8988T (cell line): Measurements from ENCODE around the gene SEC23A.
"Not testable (repeated sequence)": the region's sequence is repeated elsewhere in the genome, so short reads cannot be mapped to it uniquely, and the experiment has no call there.

Source experiments
- DNase-seq: peaks from one replicate; pipeline ENCODE4 v3.0.0; 2011

SEC23A gene

GRCh38 chr14:39090548-39091111 lies 12.4 kb downstream of the SEC23A start:
- no peak for DNase-seq

- no peak for DNase-seq
Measured at GRCh38 chr14:39087493-39087892, 15.5 kb downstream of the SEC23A start.

- no peak for DNase-seq
Measured at GRCh38 chr14:39085933-39086332, 17.1 kb downstream of the SEC23A start.

GRCh38 chr14:39083127-39083526 lies 19.9 kb downstream of the SEC23A start:
- no peak for DNase-seq

- no peak for DNase-seq
Measured at GRCh38 chr14:39080886-39081285, 22.1 kb downstream of the SEC23A start.

GRCh38 chr14:39071096-39071495 lies 31.9 kb downstream of the SEC23A start:
- DNase-seq = no peak

- no peak for DNase-seq
Measured at GRCh38 chr14:39069923-39070322, 33.1 kb downstream of the SEC23A start.

GRCh38 chr14:39069169-39069805 lies 33.7 kb downstream of the SEC23A start:
- DNase-seq = not testable (repeated sequence)

- no peak for DNase-seq
Measured at GRCh38 chr14:39060818-39061437, 42.1 kb downstream of the SEC23A start.

GRCh38 chr14:39055786-39056474 lies 47.1 kb downstream of the SEC23A start:
- no peak for DNase-seq

- DNase-seq = not testable (repeated sequence)
Measured at GRCh38 chr14:39052869-39053454, 50.1 kb downstream of the SEC23A start.

GRCh38 chr14:39050389-39050788 lies 52.6 kb downstream of the SEC23A start:
- DNase-seq = no peak

- DNase-seq = not testable (repeated sequence)
Measured at GRCh38 chr14:39045889-39046288, 57.1 kb downstream of the SEC23A start.

- no peak for DNase-seq
Measured at GRCh38 chr14:39043352-39043943, 59.6 kb downstream of the SEC23A start.

GRCh38 chr14:39040529-39040928 lies 62.5 kb downstream of the SEC23A start:
- no peak for DNase-seq

GRCh38 chr14:39038542-39038941 lies 64.5 kb downstream of the SEC23A start:
- no peak for DNase-seq

GRCh38 chr14:39036760-39037159 lies 66.3 kb downstream of the SEC23A start:
- no peak for DNase-seq

- DNase-seq = no peak
Measured at GRCh38 chr14:39035336-39035735, 67.7 kb downstream of the SEC23A start.

- DNase-seq = no peak
Measured at GRCh38 chr14:39034481-39035296, 68.3 kb downstream of the SEC23A start.

- DNase-seq = no peak
Measured at GRCh38 chr14:39033371-39033770, 69.7 kb downstream of the SEC23A start.

- DNase-seq = no peak
Measured at GRCh38 chr14:39030209-39030608, 72.8 kb downstream of the SEC23A start.

- no peak for DNase-seq
Measured at GRCh38 chr14:39029789-39030188, 73.2 kb downstream of the SEC23A start.
